HEK293 (cell line): ENCODE data around the gene FBXO34.
A peak's percentile ranks its signal among the peaks of the same experiment; 100 is the strongest.
"Not testable (repeated sequence)": the region's sequence is repeated elsewhere in the genome, so short reads cannot be mapped to it uniquely, and the experiment has no call there.

Experiments used
- CTCF ChIA-PET: fragments of 350-600 bp; formaldehyde crosslinking; extraction: SDS; loops from one replicate; lab custom pipeline; 2021; ENCODE audit warnings: antibody characterized with exemption; lab: Yijun Ruan, JAX
- POLR2A ChIA-PET: fragments of 300-600 bp; formaldehyde crosslinking; extraction: SDS; loops from one replicate; lab custom pipeline; 2020; ENCODE audit warnings: antibody characterized with exemption, inconsistent platforms; lab: Yijun Ruan, JAX
- H3K27ac ChIP-seq: fragments of 200-500 bp; sonication (Bioruptor generic); 2 replicates; pipeline ENCODE4 v1.5.1; 2014; ENCODE audit warnings: low read depth, low read length, control low read depth, inconsistent platforms; ENCODE audit errors: extremely low read depth
- H3K36me3 ChIP-seq, 2 experiments: fragments of 200-500 bp in 1 of 2; sonication (Bioruptor generic) in 1 of 2; 1 replicate in 1 of 2; 2 replicates in 1 of 2; pipeline ENCODE4 v1.5.1; 2014 to 2017; ENCODE audit warnings: inconsistent platforms in 2 of 2, low read length in 2 of 2; ENCODE audit not compliant: control insufficient read depth in 2 of 2, insufficient read depth in 1 of 2
- H3K4me1 ChIP-seq: fragments of 200-500 bp; sonication (Bioruptor generic); 2 replicates; pipeline ENCODE4 v1.5.1; 2014; ENCODE audit warnings: mild to moderate bottlenecking, low read length, inconsistent platforms; ENCODE audit not compliant: control insufficient read depth, insufficient read depth
- H3K4me3 ChIP-seq: 2 replicates; pipeline ENCODE4 v1.5.1; 2011; ENCODE audit warnings: low read depth, mild to moderate bottlenecking, control low read depth, low read length, moderate library complexity
- H3K9me3 ChIP-seq: fragments of 200-500 bp; sonication (Bioruptor generic); 2 replicates; pipeline ENCODE4 v1.5.1; 2014; ENCODE audit warnings: low read depth, low read length, inconsistent platforms; ENCODE audit not compliant: control insufficient read depth, insufficient read depth
- INSM2 ChIP-seq: fragments of 450-650 bp; formaldehyde crosslinking; IDR thresholded peaks from 2 replicates; pipeline ENCODE4 v1.5.1; 2016; ENCODE audit warnings: missing biosample characterization, missing genetic modification characterization
- KLF17 ChIP-seq: fragments of 450-650 bp; formaldehyde crosslinking; IDR thresholded peaks from 2 replicates; pipeline ENCODE4 v1.5.1; 2016; ENCODE audit warnings: missing biosample characterization, missing genetic modification characterization
- SETDB1 ChIP-seq: IDR thresholded peaks from one replicate; pipeline ENCODE4 v1.6.1; 2017; ENCODE audit warnings: mild to moderate bottlenecking, low read length, moderate library complexity, mixed read lengths; ENCODE audit not compliant: insufficient read length
- TRIM28 ChIP-seq: IDR thresholded peaks from 2 replicates; pipeline ENCODE4 v1.6.1; 2011; ENCODE audit warnings: low read length, control low read depth, borderline replicate concordance
- WT1 ChIP-seq: fragments of 450-650 bp; formaldehyde crosslinking; IDR thresholded peaks from 2 replicates; pipeline ENCODE4 v1.5.1; 2016; ENCODE audit warnings: missing biosample characterization, missing genetic modification characterization
- ZNF10 ChIP-seq: fragments of 450-650 bp; formaldehyde crosslinking; IDR thresholded peaks from 2 replicates; pipeline ENCODE4 v1.5.1; 2017; ENCODE audit warnings: missing biosample characterization, missing genetic modification characterization
- ZNF138 ChIP-seq: fragments of 450-650 bp; formaldehyde crosslinking; IDR thresholded peaks from 2 replicates; pipeline ENCODE4 v1.5.1; 2016; ENCODE audit warnings: missing biosample characterization, missing genetic modification characterization, borderline replicate concordance
- ZNF140 ChIP-seq: fragments of 450-650 bp; formaldehyde crosslinking; IDR thresholded peaks from 2 replicates; pipeline ENCODE4 v1.5.1; 2016; ENCODE audit warnings: missing biosample characterization, missing genetic modification characterization
- ZNF175 ChIP-seq: fragments of 450-650 bp; formaldehyde crosslinking; IDR thresholded peaks from 2 replicates; pipeline ENCODE4 v1.5.1; 2016; ENCODE audit warnings: missing biosample characterization, missing genetic modification characterization
- ZNF302 ChIP-seq: fragments of 450-650 bp; formaldehyde crosslinking; IDR thresholded peaks from 2 replicates; pipeline ENCODE4 v1.5.1; 2016; ENCODE audit warnings: missing biosample characterization, missing genetic modification characterization, low read depth
- ZNF544 ChIP-seq: fragments of 450-650 bp; formaldehyde crosslinking; IDR thresholded peaks from 2 replicates; pipeline ENCODE4 v1.5.0; 2017; ENCODE audit warnings: missing biosample characterization, missing genetic modification characterization
- ZNF548 ChIP-seq: fragments of 450-650 bp; formaldehyde crosslinking; IDR thresholded peaks from 2 replicates; pipeline ENCODE4 v1.5.1; 2016; ENCODE audit warnings: missing biosample characterization, missing genetic modification characterization
- ZNF585B ChIP-seq: fragments of 450-650 bp; formaldehyde crosslinking; IDR thresholded peaks from 2 replicates; pipeline ENCODE4 v1.5.1; 2016; ENCODE audit warnings: missing biosample characterization, missing genetic modification characterization
- ZNF747 ChIP-seq: fragments of 450-650 bp; formaldehyde crosslinking; IDR thresholded peaks from 2 replicates; pipeline ENCODE4 v1.5.1; 2016; ENCODE audit warnings: missing biosample characterization, missing genetic modification characterization
- ZNF791 ChIP-seq: fragments of 450-650 bp; formaldehyde crosslinking; IDR thresholded peaks from 2 replicates; pipeline ENCODE4 v1.5.1; 2016; ENCODE audit warnings: missing biosample characterization, missing genetic modification characterization
- ZNF792 ChIP-seq: fragments of 450-650 bp; formaldehyde crosslinking; IDR thresholded peaks from 2 replicates; pipeline ENCODE4 v1.5.1; 2016; ENCODE audit warnings: missing biosample characterization, missing genetic modification characterization
- TF ChIP-seq, protein P1 (sequence below): fragments of 450-650 bp; formaldehyde crosslinking; conservative IDR thresholded peaks from 2 replicates; pipeline ENCODE4 v1.5.1; 2016; ENCODE audit warnings: low read depth, missing biosample characterization, missing genetic modification characterization
- TF ChIP-seq, protein P2 (sequence below): fragments of 450-650 bp; formaldehyde crosslinking; IDR thresholded peaks from 2 replicates; pipeline ENCODE4 v1.5.1; 2016; ENCODE audit warnings: missing biosample characterization, missing genetic modification characterization

Gene FBXO34

GRCh38 chr14:55309761-55310365 lies 38.6 kb downstream of the FBXO34 start (continued):
- no peak for TF ChIP-seq ZNF175 (tag by site-specific recombination)
- TF ChIP-seq ZNF747 (tag by site-specific recombination) = no peak

DNA sequence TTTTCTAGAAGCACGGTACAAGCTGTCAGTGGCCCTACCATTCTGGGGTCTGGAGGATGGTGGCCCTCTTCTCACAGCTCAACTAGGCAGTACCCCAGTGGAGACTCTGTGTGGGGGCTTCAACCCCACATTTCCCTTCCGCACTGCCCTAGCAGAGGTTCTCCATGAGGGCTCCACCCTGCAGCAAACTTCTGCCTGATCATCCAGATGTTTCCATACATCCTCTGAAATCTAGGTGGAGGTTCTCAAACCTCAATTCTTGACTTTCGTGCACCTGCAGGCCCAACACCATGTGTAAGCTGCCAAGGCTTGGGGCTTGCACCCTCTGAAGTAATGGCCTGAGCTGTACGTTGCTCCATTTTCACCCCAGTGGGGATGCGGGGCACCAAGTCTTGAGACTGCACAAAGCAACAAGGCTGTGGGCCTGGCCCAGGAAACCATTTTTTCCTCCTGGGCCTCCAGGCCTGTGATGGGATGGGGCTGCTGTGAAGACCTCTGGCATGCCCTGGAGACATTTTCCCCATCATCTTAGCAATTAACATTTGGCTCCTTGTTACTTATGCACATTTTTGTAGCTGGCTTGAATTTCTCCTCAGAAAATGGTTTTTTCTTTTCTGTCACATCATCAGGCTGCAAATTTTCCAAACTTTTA lies 41.3 kb downstream of the FBXO34 start:
- CTCF ChIA-PET, H3K9me3 ChIP-seq: not testable (repeated sequence)

DNA sequence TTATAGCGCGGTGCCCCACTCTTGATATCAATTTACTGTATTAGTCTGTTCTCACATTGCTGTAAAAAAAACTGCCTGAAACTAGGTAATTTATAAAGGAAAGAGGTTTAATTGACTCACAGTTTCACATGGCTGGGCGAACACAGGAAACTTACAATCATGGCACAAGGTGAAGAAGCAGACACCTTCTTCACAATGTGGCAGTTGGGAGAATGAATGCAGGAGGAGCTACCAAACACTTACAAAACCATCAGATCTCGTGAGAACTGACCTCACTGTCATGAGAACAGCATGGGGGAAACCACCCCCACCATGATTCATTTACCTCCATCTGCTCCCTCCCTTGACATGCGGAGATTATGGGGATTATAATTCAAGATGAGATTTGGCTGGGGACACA lies 42.3 kb downstream of the FBXO34 start:
- CTCF ChIA-PET = interaction anchor here (0.9 to 1.5 kb wide), 2 partner anchors 9 to 16 kb away, joined by 3 to 5 read pairs; no protein-coding TSS in a partner anchor
- Histone ChIP-seq H3K9me3 (no peaks in the 10 kb centered on the region; the same call in 1 of the 2 replicates), H3K27ac (no peak overlapping the region), H3K36me3 (peaks cover 0 to 17% of the 10 kb centered on the region in 2 experiments; a peak in 1 of 3 replicates), H3K4me3 (no peak overlapping the region), H3K4me1 (0 out of 2 replicates have a peak, but pooled peaks cover 3% of the 10 kb centered on the region)
- TF ChIP-seq ZNF140 (tag by site-specific recombination) = no peak
- POLR2A ChIA-PET = no interaction called here

More for the DNA sequence above, 41.3 kb downstream of the FBXO34 start:
- H3K4me1 ChIP-seq, H3K4me3 ChIP-seq, POLR2A ChIA-PET: not testable (repeated sequence)
- 0 out of 2 replicates have a peak, but pooled peaks have one; percentile 63 for TF ChIP-seq TRIM28
- TF ChIP-seq SETDB1 = peak; percentile 92
- peak; percentile 98 for TF ChIP-seq ZNF585B (tag by site-specific recombination)
- TF ChIP-seq, protein P1, sequence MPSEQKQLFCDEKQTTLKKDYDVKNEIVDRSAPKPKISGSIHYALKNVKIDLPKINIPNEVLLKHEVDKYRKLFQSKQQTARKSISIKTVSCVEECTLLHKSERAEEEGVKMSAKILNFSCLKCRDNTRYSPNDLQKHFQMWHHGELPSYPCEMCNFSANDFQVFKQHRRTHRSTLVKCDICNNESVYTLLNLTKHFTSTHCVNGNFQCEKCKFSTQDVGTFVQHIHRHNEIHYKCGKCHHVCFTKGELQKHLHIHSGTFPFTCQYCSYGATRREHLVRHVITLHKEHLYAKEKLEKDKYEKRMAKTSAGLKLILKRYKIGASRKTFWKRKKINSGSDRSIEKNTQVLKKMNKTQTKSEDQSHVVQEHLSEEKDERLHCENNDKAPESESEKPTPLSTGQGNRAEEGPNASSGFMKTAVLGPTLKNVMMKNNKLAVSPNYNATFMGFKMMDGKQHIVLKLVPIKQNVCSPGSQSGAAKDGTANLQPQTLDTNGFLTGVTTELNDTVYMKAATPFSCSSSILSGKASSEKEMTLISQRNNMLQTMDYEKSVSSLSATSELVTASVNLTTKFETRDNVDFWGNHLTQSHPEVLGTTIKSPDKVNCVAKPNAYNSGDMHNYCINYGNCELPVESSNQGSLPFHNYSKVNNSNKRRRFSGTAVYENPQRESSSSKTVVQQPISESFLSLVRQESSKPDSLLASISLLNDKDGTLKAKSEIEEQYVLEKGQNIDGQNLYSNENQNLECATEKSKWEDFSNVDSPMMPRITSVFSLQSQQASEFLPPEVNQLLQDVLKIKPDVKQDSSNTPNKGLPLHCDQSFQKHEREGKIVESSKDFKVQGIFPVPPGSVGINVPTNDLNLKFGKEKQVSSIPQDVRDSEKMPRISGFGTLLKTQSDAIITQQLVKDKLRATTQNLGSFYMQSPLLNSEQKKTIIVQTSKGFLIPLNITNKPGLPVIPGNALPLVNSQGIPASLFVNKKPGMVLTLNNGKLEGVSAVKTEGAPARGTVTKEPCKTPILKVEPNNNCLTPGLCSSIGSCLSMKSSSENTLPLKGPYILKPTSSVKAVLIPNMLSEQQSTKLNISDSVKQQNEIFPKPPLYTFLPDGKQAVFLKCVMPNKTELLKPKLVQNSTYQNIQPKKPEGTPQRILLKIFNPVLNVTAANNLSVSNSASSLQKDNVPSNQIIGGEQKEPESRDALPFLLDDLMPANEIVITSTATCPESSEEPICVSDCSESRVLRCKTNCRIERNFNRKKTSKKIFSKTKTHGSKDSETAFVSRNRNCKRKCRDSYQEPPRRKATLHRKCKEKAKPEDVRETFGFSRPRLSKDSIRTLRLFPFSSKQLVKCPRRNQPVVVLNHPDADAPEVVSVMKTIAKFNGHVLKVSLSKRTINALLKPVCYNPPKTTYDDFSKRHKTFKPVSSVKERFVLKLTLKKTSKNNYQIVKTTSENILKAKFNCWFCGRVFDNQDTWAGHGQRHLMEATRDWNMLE (tag by site-specific recombination) = 0 out of 2 replicates have a peak, but pooled peaks have one; percentile 29
- TF ChIP-seq, all 188 proteins: peak for 4; not testable (repeated sequence) for 184
- not testable (repeated sequence) for H3K27ac ChIP-seq
- peaks cover 0 to 14% of the 10 kb centered on the region in 2 experiments; a peak in 1 of 3 replicates for H3K36me3 ChIP-seq

DNA sequence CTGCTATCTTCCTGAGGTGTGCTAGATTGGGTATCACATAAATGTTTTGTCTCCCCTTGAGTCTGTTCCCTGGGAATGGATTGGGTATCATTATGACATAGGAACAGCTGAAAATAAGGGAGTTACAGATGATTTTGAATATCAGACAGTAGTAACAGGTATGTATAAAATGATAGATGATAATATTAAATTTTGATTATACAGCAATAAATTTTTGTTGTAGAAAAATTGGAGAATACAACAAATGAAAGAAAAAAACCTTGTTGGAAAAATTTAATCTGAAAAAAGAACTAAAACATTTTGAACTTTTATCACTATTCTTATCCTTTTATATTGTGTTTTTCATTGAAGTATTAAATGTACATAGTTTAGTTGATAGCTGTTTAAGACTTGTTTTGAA lies 43.2 kb downstream of the FBXO34 start:
- ChIA-PET CTCF (interaction anchor here (1.5 kb wide), 1 partner anchor 10 kb away, joined by 3 read pairs; no protein-coding TSS in a partner anchor), POLR2A (no interaction called here)
- H3K4me1 ChIP-seq = no peaks in the 10 kb centered on the region
- no peaks in the 10 kb centered on the region; the same call in 1 of the 2 replicates for H3K9me3 ChIP-seq
- H3K4me3 ChIP-seq = no peak overlapping the region
- peaks cover 0 to 20% of the 10 kb centered on the region in 2 experiments; a peak in 1 of 3 replicates for H3K36me3 ChIP-seq
- H3K27ac ChIP-seq = no peak overlapping the region
- no peak for TF ChIP-seq WT1 (tag by site-specific recombination)
- no peak for TF ChIP-seq ZNF792 (tag by site-specific recombination)
- TF ChIP-seq INSM2 (tag by site-specific recombination) = no peak
- no peak for TF ChIP-seq ZNF138 (tag by site-specific recombination)
- no peak for TF ChIP-seq KLF17
- no peak for TF ChIP-seq ZNF548 (tag by site-specific recombination)
- TF ChIP-seq, protein P2, sequence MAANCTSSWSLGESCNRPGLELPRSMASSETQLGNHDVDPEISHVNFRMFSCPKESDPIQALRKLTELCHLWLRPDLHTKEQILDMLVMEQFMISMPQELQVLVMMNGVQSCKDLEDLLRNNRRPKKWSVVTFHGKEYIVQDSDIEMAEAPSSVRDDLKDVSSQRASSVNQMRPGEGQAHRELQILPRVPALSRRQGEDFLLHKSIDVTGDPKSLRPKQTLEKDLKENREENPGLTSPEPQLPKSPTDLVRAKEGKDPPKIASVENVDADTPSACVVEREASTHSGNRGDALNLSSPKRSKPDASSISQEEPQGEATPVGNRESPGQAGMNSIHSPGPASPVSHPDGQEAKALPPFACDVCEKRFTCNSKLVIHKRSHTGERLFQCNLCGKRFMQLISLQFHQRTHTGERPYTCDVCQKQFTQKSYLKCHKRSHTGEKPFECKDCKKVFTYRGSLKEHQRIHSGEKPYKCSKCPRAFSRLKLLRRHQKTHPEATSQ (tag by site-specific recombination) = no peak
- no peak for TF ChIP-seq ZNF302 (tag by site-specific recombination)
- no peak for TF ChIP-seq ZNF544 (tag by site-specific recombination)
- no peak for TF ChIP-seq ZNF10
- TF ChIP-seq ZNF791 = no peak
